ENCODE results near the gene MAB21L2.
"Not testable (repeated sequence)": the region's sequence is repeated elsewhere in the genome, so short reads cannot be mapped to it uniquely, and the experiment has no call there.

MAB21L2 gene

DNA sequence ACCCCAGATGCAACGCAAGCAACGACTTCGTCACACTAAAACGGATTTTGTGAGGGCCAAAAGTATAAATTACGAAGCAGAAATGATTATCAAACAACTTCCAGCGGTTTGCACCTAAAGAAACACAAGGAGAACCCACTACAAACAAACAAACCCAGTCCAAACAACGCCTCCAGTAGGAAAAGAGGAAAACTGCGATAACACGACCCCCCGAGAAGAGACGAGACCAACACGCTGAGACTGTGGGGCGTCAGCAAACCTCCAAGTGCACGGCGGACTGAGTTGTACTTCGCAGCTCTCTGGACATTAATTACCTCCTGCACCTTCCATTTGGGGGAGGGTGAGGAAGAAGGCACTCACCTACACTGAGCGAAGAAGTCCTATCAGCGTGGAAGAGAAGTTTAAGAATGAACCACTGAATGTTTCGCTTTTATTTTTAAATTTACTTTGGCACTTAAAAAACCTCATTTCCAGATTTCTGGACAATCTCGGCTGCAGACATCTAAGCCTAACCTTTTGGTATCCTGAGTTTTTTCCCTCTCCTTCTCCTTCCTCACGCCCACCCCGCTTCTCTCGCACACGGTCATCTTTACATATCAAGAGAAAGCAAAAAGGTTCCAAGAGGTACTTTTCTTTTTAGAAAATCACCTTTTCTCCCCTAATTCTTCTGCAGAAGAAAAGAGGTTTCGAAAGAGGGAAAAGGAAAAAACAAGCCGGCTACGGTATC is at the start of gene MAB21L2:
Gene MAB21L2, plus strand, starts transcription at position 6 of the 727 bp plus-strand sequence. CDS start 879 bp downstream, outside the sequence.
- DNase-seq, result no peak

DNA sequence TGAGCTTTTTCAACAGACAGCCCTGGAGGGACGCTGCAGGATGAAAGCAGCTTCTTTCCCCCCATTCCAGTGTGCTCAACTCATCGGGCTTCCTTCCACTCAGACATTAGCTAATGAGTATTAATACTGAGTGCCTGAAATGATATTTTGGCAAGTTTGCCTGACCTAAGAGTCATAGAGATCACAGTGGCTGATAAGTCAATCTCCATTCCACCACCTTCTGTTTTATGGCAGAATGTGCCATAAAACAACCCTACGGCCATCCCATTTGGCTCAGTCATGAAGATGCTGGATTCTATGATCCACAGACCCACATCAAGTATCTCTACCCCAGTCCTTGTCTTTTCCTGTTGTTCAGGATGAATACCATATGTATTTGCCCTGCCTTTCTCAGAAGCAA is 48.3 kb upstream of the MAB21L2 start:
- DNase-seq, result no peak

DNA sequence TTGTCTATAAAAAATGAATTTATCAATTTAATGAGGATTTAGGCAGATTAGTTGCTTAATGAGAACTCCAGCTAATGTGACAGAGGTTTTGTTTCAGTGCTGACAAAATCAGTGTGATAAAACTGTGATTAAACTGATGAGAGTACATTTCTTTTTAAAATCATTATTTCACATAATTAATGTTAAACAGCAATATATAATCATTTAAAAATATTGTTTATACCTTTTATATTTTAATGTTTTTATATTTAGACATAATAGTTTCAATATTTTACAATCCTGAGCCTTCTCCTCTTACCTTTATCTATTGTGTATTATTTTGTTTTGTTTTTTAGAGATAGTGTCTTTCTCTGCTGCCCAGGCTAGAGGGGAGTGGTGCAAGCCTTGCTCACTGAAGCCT is 47.1 kb upstream of the MAB21L2 start:
- DNase-seq, result no peak

DNA sequence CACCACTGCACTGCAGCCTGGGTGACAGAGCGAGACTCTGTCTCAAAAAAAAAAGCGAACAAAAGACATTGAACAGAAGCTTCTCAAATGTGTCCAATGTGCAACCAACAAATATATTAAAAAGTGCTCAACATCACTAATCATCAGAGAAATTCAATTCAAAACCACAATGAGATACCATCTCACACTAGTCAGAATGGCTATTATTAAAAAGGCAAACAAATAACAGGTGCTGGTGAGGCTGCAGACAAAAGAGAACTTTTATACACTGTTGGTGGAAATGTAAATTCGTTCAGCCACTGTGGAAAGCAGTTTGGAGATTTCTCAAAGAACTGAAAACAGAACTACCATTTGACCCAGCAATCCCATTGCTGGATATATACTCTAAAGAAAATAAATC is 44.0 kb upstream of the MAB21L2 start:
- not testable (repeated sequence) for DNase-seq

DNA sequence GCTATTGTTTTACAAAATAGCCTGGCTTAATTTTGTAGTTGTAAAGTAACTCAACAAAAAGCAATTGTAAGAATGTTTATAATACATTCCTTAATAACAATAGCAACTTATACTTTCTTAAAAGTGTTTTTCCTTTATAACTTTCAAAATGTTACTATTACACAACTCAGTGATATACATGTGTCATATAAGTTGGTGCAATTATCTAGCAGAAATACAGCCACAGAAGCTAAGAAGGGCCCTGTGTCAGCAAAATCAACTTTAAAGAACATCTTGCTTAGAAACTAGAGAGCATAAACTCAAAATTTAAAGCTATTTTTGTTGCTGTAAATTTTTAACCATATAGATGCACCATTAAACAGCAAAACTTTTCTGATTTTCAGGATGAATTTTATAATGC is 41.4 kb upstream of the MAB21L2 start:
- DNase-seq, result no peak

DNA sequence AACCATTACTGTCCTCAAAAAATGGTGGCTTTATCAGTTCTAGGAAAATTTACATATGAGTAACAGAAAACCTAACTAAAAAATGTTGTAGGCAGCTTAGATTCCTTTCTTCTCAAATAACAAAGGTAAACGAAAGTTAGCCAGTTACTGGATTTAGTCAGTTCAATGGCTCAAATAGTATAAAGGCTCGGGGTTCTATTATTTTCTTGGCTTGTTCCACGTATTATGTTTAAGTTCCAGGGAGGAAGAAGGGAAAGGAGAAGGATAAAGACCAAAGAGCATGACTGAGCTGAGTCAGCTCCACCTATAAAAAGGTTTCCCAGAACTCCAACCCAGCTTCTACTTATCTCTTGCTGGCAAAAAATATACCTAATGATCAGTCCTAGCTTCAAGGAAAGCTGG is 41.0 kb upstream of the MAB21L2 start:
- DNase-seq, result no peak

DNA sequence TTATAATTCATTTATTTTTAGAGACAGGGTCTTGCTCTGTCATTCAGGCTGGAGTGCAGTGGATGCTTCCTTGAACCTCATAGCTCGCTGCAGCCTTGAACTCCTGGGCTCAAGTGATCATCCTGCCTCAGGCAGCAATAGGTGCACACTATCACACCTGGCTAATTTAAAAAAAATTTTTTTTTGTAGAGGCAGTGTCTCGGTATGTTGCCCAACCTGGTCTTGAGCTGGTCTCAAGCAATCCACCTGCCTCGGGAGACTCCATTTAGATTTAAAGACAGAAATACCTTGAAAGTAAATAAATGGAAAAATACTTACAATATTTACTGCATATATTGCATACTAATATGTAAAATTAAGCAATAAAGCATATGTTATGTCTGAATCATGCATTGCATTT is 40.3 kb upstream of the MAB21L2 start:
- no peak for DNase-seq

DNA sequence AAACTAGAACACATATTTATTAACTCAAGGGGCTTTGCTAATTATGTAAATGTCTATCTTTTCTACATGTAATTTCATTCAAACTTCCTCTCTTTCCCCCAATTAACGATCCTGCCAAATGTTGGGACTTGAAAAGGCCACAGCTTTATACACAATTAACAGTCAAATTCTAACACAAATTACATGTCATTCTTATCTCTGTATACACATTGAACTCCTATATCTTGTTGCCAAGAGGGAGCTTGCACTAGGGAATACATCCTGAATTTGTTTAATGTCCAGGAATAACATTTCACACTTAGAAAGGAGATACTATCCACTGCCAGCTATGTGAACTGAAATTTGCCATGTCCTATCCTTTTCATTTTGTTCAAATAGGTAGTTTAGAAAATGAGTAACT is 38.9 kb upstream of the MAB21L2 start:
- no peak for DNase-seq

DNA sequence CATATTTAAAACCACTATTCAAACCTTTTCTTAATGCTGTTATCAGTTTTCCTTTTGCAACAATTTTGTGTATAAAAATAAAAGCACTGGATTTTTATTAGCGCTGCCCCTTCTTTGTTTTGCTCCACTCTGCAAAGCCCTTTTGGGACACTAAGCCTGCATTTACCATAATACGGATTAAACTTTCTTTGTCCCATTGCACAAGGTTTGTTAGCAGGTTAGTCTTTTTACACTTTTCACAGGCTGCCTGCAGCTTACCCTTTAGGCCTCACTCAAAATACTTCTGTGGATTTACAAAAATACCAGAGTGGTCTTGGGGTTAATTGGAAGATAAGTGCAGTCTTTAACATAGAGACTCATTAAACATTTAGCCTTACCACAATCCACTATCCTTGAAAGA is 35.7 kb upstream of the MAB21L2 start:
- DNase-seq, result no peak

DNA sequence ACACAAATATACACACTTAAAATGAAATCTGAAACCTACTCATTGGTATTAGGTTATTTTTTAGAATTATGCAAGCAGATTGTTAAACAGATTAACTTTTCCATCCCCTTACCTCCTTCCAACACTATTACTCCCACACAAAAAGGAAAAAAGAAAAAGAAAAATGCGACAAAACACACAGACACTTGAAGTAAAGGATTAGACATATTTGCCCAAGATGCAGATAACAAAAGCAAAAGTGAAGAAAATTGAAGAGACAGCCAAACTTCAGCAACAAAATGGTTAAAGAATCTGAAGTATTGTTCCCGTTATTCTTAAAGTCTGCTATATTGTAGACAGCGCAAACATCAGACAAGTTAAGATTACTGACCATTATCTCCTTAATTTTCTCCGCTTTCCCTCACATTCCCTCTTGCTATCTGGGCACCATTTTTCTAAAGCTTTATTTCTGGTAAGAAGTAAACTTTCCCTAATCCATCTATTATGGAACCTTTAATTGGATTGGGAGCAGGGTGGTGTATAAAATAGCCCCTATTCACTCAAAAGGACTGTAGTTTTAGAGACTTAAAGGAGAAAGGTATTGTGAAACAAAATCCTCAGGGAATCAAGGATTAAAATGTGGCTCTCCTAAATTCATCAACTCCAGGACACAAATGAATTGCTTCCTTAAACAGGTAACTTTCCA is 34.7 kb upstream of the MAB21L2 start:
- DNase-seq, result no peak

DNA sequence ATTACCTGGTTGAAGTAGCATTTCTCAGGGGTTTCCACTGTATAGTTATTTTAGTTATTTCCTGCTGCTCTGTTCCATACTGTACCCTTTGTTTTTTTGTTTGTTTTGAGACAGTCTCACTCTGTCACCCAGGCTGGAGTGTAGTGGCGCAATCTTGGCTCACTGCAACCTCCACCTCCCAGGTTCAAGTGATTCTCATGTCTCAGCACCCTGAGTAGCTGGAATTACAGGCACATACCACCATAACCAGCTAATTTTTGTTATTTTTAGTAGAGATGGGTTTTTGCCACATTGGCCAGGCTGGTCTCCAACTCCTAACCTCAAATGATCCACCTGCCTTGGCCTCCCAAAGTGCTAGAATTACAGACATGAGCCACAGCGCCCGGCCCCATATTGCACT is 24.1 kb upstream of the MAB21L2 start:
- DNase-seq, result not testable (repeated sequence)

DNA sequence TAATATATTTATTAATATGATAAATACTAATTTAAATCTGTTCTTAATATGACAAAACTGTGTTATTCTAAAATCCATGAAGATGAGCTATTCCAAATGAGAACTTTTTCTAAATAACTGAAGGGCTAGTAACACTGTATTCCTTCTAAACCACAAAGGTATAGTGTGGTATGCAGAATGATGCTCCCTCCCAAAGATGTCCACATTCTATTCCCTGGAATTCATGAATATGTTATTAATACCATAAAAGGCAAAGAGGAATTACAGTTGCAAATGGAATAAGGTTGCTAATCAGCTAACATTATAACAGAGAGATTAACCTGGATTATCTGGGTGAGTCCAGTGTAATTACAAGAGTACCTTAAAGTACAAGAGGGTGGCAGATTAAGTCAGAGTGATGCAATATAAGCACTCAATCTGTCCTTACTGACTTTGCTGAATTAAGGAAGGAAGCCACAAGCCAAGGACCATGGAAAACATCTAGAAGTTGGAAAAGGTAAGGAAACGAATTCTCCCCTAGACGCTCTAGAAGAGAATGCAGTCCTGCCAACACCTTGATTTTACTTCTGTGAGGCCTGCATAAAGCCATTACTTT is 20.7 kb upstream of the MAB21L2 start:
- no peak for DNase-seq

DNA sequence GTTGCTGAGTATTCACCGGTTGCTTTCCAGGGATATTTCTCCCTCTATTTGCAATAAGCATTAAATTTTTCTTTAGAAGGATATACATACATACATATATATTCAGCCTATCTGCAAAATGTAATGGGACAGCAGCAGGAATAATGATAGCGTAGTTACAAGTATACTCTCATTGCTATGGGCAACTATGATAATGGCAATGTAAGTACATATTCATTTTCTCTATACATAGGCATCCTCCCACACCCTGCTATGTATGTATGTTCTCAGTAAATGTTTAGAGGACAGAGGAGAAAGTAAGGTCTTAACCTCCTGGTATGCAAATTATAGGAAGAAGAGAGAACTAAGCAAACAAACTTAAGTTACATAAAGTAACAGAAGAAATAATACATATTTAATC is 19.7 kb upstream of the MAB21L2 start:
- no peak for DNase-seq

DNA sequence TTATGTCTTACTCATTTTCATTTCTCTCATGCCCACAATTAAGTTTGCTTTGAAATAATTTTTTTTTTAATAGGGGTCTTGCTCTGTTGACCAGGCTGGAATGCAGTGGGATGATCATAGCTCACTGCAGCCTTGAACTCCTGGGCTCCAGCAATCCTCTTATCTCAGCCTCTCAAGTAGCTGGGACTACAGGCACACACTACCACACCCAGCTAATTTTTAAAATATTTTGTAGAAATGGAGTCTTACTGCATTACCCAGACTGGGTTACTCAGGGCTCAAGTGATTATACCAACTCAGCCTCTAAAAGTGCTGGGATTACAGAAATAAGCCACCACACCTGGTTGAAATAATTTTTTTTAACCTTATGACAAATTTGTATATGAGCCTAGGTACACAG is 19.2 kb upstream of the MAB21L2 start:
- DNase-seq, result no peak

DNA sequence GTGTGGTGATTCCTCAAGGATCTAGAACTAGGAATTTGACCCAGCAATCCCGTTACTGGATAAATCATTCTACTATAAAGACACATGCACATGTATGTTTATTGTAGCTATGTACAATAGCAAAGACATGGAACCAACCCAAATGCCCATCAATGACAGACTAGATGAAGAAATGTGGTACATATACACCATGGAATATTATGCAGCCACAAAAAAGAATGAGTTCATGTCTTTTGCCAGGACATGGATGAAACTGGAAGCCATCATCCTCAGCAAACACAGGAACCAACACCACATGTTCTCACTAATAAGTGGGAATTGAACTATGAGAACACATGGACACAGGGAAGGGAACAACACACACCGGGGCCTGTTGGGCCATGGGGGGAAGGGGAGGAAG is 17.0 kb upstream of the MAB21L2 start:
- not testable (repeated sequence) for DNase-seq

DNA sequence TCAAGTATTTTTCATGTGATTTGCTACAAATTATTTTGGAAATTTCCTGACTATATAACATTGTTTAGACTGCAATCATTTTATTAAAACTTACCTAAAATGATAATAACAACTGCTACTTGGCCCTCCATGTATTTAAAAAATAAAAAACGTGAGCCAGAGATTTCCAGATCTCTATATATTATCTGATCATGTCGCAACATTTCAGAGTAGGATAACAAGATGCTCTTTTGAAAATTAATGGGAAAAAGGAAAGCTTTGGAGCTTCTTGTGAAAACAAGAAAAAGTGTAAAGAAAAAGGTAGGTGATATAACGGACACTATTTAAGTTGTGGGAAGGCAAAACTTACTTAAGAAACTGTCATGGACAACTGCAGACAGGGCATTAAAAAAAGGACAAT is 14.9 kb upstream of the MAB21L2 start:
- no peak for DNase-seq

DNA sequence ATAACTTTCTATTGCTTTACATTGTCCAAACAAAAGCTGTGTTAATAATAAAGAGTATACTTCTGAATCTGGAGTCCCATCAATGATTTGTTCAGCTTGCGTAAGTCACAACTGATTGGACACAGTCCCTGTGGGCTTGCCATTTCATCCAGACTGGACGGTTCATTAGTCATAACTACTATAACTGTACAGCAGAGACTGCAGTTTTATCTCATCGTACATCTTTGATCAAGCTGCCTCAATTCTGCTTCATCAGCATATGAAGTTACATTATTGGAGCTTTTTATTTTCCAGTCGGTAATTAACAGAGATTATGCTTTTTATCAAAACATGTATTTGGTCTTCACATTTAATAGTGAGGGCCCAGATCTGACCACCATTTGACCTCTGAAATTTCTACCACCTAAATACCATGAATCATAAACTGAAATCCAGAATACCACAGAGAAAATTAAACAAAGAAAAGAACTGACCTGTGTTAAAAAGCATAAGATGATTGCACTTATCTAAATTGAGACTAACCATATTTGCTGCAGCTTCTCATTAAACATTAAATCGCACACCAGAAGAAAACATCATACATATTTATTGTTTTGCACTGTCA is 12.5 kb upstream of the MAB21L2 start:
- DNase-seq, result no peak

DNA sequence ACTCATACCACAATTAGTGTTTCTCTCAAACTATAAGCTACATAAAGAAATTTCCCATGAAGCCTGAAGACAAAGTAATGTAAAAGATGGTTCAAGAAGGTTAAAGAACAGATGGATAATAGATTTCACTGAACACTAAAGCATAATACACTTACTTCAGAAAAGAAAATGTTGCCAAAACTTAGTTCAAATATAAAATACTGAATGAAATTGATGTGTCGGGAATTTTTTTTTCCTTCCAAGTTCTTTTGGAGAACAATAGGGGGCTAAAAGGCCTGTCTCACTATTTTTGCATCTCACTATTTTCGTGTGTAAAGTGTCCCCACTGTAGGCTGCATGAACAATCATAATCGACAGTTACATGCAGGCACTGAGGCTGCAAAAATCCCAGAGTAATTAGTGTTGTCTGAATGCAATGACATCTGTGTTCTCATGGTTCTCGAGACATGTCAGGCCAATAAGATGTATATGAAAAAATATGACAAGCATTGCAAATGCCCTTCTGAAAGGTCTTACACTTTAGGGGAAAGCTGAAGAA is 11.9 kb upstream of the MAB21L2 start:
- no peak for DNase-seq

DNA sequence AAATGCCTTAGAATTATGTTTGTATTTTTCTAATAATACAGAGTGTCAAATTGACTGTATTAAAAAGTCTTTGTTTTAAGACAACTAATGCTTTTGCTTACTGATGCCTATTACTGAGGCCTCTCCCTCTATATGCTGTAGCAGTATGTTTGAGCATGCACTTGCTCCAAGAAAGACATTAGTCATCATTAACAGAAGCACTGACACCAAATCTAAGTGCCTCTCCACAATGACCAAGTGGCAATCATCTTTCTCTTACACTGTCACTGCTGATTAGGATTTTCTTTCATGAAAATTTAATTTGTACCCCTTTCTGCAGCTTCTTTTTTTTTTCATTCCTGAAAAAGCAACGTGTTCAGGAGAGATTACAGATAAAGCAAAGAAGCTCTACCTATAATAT is 11.1 kb upstream of the MAB21L2 start:
- no peak for DNase-seq

DNA sequence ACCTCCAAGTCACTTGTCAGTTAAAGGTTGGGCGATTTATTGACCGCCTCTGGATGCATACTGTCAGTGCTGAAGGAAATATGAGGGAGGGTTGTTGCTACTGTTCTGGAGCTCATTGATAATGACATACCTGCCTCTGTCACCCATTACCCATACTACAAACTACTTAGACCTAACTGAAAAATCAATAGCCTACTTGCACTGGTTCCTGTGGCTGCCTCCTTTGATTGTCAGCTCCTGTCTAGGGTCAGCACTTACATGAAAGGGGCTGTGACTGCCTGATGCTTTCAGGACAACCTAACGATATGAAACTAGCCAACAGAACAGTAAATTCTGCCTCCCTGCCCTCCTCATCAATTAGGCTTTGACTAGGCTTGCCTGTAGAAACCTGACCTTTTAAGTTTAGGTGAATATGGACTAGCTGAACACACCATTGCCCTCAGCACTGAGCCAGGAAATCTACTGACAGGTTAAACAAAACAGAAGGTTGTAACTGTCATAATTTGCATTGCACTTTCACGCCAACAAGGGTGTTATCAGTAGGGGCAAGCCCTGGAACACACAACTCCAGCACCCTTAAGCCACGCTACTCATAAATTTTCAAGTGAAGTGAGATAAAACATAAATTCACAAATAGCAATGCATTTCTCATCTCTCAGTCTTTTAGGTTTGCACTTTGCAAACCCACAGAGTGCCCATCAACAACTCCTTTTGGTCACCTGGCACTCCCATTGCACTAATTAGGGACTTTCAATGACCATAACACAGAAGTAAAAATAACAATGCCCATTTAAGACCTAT is 9.0 kb upstream of the MAB21L2 start:
- DNase-seq, result no peak

DNA sequence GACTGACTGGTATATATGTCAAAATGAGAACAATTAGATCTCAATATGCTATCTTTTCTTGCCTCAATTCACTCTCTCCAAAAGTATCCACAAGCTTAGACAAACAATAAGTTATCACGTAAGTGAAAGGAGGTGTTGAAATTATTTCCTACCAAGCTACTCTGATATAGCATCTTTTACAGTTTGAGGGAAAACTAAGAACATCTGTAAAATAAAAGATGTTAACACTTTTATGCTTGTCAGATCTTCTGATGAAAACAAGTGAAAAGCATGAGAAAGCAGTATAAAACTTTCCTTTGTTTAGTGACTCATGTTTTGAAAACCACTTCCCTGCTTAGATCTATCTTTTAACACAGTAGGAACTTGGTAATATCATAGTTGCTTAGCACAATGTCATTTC is 8.4 kb upstream of the MAB21L2 start:
- DNase-seq, result no peak

DNA sequence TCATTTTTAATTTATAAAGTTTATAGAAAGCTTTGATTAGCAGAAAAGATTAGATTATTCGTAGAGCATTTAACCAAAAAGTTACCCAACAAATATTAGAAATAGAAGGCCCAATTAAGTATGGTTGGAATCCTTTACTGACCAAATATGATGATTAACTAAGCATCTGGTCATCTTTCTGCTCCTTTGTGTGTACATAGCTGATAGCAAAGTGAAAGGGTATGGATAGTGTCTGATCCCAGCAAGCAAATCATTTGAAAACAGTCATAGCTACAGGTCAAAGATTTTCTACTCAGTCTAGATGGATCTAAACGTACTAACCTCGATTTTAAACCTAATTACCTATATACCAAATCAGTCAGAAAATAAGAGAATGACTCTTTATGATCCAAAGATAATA is 7.3 kb upstream of the MAB21L2 start:
- no peak for DNase-seq

DNA sequence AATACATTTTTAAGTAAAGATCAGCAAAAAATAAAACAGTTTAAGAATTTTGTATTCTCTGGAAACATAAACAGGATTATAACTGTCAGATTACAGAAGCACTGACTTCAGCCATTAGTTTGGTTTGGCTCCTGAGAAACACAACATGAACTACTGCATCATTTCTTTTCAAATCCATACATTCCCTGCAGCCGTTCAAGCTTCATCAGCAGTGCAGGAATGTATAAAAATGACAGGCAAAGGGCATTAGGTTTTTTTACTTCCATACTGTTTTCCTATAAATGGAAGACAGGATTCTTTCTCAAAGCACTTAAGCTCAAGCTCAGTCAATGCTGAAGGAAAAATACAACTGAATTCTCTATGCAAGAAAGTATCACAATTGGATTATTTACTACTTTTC is 4.2 kb upstream of the MAB21L2 start:
- no peak for DNase-seq

Measured in NCI-H1092 (cell line).